MM.1S (cell line): ENCODE measurements around the gene GCC1.
A peak's percentile ranks its signal among the peaks of the same experiment; 100 is the strongest.

Experiments used
- DNase-seq: peaks from one replicate; pipeline ENCODE4 v3.0.0-alpha.2; 2015
- H2AFZ ChIP-seq: fragments of 300-600 bp; sonication (generic); 2 replicates; pipeline ENCODE4 v1.6.0; 2016; ENCODE audit warnings: antibody characterized with exemption, low read length
- H3F3A ChIP-seq: fragments of 300-600 bp; sonication (generic); 2 replicates; pipeline ENCODE4 v1.6.1; 2016; ENCODE audit warnings: mild to moderate bottlenecking, antibody characterized with exemption, low read length, moderate library complexity, mixed read lengths; ENCODE audit not compliant: insufficient read depth
- H3K27ac ChIP-seq: fragments of 300-600 bp; sonication (generic); 2 replicates; pipeline ENCODE4 v1.5.1; 2016; ENCODE audit warnings: mild to moderate bottlenecking, low read length
- H3K27me3 ChIP-seq: fragments of 300-600 bp; sonication (generic); replicated peaks from 2 replicates; pipeline ENCODE4 v1.6.0; 2016; ENCODE audit warnings: low read length; ENCODE audit not compliant: insufficient read depth
- H3K36me3 ChIP-seq: fragments of 300-600 bp; sonication (generic); replicated peaks from 2 replicates; pipeline ENCODE4 v1.6.1; 2016; ENCODE audit warnings: mild to moderate bottlenecking, low read length, mixed read lengths; ENCODE audit not compliant: insufficient read depth
- H3K4me1 ChIP-seq: fragments of 300-600 bp; sonication (generic); 2 replicates; pipeline ENCODE4 v1.6.1; 2016; ENCODE audit warnings: low read length, mixed read lengths
- H3K4me2 ChIP-seq: fragments of 300-600 bp; sonication (generic); 2 replicates; pipeline ENCODE4 v1.6.0; 2016; ENCODE audit warnings: low read depth, low read length
- H3K4me3 ChIP-seq: fragments of 300-600 bp; sonication (generic); 2 replicates; pipeline ENCODE4 v1.5.1; 2016; ENCODE audit warnings: low read length, mixed read lengths
- H3K79me2 ChIP-seq: fragments of 300-600 bp; sonication (generic); 2 replicates; pipeline ENCODE4 v1.6.1; 2016; ENCODE audit warnings: mixed run types, low read length, mixed read lengths
- H3K9ac ChIP-seq: fragments of 300-600 bp; sonication (generic); 2 replicates; pipeline ENCODE4 v1.6.1; 2016; ENCODE audit warnings: low read length, mixed read lengths
- H3K9me2 ChIP-seq: fragments of 300-600 bp; sonication (generic); replicated peaks from 2 replicates; pipeline ENCODE4 v1.6.1; 2016; ENCODE audit warnings: mild to moderate bottlenecking, low read length, mixed read lengths; ENCODE audit not compliant: insufficient read depth
- H3K9me3 ChIP-seq: fragments of 300-600 bp; sonication (generic); replicated peaks from 2 replicates; pipeline ENCODE4 v1.6.1; 2016; ENCODE audit warnings: mild to moderate bottlenecking, low read length, mixed read lengths; ENCODE audit not compliant: insufficient read depth
- H4K20me1 ChIP-seq: fragments of 300-600 bp; sonication (generic); 2 replicates; pipeline ENCODE4 v1.6.1; 2016; ENCODE audit warnings: mild to moderate bottlenecking, low read length, moderate library complexity, mixed read lengths; ENCODE audit not compliant: insufficient read depth
- EZH2 ChIP-seq: fragments of 300-600 bp; sonication (generic); optimal IDR thresholded peaks from 2 replicates; pipeline ENCODE3; 2017; ENCODE audit warnings: low read depth, mild to moderate bottlenecking, antibody characterized with exemption, low read length, mixed read lengths
- EZH2phosphoT487 ChIP-seq: fragments of 300-600 bp; sonication (generic); IDR thresholded peaks from 2 replicates; pipeline ENCODE4 v1.6.1; 2018; ENCODE audit warnings: antibody characterized with exemption, low read length
- TF ChIP-seq, protein P1 (sequence below): fragments of 300-600 bp; sonication (generic); IDR thresholded peaks from 2 replicates; pipeline ENCODE4 v1.5.1; 2016; ENCODE audit warnings: antibody characterized with exemption, low read length, mixed read lengths

GCC1 gene

DNA sequence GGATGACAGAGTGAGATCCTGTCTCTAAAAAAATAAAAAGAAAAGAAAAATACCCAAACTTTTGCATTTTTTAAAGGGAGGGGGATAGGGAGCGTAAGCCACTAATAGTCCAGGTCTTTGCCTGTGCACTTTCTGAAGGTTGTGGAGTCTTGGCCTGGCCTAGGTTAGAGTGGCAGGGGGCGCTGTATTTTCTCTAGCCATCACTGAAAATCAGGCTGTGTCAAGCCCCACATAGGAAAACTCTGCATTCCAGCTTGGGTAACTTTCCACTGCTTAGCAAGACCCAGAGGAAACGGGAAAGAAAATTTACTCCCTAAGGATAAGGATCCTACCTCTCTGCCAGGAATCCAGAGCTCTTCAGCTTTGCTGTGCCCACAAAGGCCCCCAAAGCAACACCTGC lies 43.0 kb upstream of the GCC1 start:
- Histone ChIP-seq H3K79me2 (no peaks in the 10 kb centered on the region), H3K27me3 (no peaks in the 10 kb centered on the region), H3K4me3 (no peak overlapping the region), H3K36me3 (no peaks in the 10 kb centered on the region), H3K4me2 (no peak overlapping the region), H4K20me1 (no peaks in the 10 kb centered on the region), H3K4me1 (no peaks in the 10 kb centered on the region), H3K9me3 (no peaks in the 10 kb centered on the region), H3K9me2 (no peaks in the 10 kb centered on the region), H3K9ac (no peak overlapping the region), H2AFZ (no peak overlapping the region), H3F3A (no peaks in the 10 kb centered on the region), H3K27ac (no peak overlapping the region)
- TF ChIP-seq, protein P1, sequence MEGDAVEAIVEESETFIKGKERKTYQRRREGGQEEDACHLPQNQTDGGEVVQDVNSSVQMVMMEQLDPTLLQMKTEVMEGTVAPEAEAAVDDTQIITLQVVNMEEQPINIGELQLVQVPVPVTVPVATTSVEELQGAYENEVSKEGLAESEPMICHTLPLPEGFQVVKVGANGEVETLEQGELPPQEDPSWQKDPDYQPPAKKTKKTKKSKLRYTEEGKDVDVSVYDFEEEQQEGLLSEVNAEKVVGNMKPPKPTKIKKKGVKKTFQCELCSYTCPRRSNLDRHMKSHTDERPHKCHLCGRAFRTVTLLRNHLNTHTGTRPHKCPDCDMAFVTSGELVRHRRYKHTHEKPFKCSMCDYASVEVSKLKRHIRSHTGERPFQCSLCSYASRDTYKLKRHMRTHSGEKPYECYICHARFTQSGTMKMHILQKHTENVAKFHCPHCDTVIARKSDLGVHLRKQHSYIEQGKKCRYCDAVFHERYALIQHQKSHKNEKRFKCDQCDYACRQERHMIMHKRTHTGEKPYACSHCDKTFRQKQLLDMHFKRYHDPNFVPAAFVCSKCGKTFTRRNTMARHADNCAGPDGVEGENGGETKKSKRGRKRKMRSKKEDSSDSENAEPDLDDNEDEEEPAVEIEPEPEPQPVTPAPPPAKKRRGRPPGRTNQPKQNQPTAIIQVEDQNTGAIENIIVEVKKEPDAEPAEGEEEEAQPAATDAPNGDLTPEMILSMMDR, result peak; percentile 10; the same call in 1 of the 2 replicates
- TF ChIP-seq EZH2phosphoT487, result no peak
- no peak for TF ChIP-seq EZH2
- no peak for DNase-seq

DNA sequence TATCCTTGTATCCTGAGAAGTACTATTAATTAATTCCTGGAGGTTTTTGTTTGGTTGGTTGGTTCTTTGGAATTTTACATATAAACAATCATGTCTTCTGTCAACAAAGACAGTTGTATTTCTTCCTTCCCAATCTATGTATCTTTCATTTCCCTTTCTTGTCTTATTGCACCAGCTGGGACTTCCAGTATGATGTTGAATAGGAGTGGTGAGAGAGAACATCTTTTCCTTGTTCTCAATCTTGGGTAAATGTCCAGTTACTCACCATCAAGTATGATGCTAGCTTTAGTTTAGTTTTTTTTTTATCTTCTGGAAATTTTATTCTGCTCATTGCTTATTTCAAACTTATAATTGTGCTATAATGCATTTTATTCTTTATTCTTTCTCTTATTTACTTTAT lies 39.9 kb upstream of the GCC1 start:
- H3K36me3 ChIP-seq, result no peaks in the 10 kb centered on the region
- no peaks in the 10 kb centered on the region for H3K27me3 ChIP-seq
- no peaks in the 10 kb centered on the region for H3F3A ChIP-seq
- H3K9ac ChIP-seq, result no peak overlapping the region
- DNase-seq, result no peak
- no peaks in the 10 kb centered on the region for H3K79me2 ChIP-seq
- no peaks in the 10 kb centered on the region for H3K9me3 ChIP-seq
- no peak overlapping the region for H3K27ac ChIP-seq
- H3K4me3 ChIP-seq, result no peak overlapping the region
- H3K4me2 ChIP-seq, result no peak overlapping the region
- H3K4me1 ChIP-seq, result no peaks in the 10 kb centered on the region
- no peaks in the 10 kb centered on the region for H4K20me1 ChIP-seq
- H2AFZ ChIP-seq, result no peak overlapping the region
- H3K9me2 ChIP-seq, result no peaks in the 10 kb centered on the region
- TF ChIP-seq EZH2phosphoT487, result no peak
- TF ChIP-seq EZH2, result no peak
- TF ChIP-seq, protein P1, result no peak

DNA sequence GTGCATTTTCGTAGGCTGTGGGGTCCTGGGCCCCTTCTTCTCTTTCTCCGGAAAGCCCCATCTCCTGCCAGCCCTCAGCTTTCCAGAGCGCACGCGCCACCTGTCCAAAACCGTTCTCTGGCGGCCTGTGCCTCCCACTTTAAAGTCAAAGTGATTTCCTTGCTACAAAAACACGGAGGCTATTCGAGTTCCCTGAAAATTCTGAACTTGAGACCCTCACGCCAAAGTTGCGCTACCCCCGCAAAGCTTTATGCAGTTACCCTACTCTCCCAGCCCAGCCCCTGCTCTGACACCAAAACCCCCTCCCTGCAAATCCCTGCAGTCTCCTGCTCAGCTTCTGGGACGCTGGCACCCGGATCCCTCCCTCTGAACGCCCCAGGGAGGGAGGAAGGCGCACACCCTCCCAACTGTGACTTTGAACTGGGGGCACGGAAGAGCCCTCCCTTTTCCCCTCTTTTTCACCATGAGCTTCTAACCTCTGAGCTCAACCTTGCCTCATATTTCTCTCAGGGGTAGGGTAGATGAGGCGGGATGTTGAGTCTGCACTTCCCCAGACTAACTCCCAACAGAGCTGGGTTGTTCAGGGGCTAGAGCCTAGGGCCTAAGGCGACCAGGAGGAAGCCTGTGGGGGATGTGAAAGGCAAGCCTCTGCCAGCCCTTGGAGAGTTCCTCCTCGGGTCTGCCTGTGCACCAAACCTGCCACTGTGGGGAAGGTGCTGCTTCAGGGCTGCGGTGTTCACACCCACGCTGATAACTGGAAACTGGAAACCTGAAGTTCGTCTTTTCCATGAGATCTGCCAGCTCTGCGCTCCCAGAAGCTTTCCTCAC lies 35.2 kb upstream of the GCC1 start:
- Histone ChIP-seq H3K36me3 (no peaks in the 10 kb centered on the region), H3K27ac (no peak overlapping the region), H3K9ac (no peak overlapping the region), H3K79me2 (no peaks in the 10 kb centered on the region), H4K20me1 (no peaks in the 10 kb centered on the region), H3K9me3 (no peaks in the 10 kb centered on the region), H3K4me1 (no peaks in the 10 kb centered on the region), H3K27me3 (peaks cover 17% of the 10 kb centered on the region), H3K4me2 (peak overlapping the region; percentile 4; the same call in 1 of the 2 replicates), H2AFZ (peak overlapping the region; percentile 1; the same call in 1 of the 2 replicates), H3F3A (no peaks in the 10 kb centered on the region), H3K4me3 (no peak overlapping the region), H3K9me2 (no peaks in the 10 kb centered on the region)
- DNase-seq, result no peak
- TF ChIP-seq EZH2 (no peak), EZH2phosphoT487 (no peak)
- TF ChIP-seq, protein P1, result no peak
